Measurements from ENCODE around the gene ERG. TPM values are rescaled to one million over a fixed set of nuclear protein-coding genes. Genes with fewer than 3 reads are reported as not detected.

Gene ERG
- polyA plus RNA-seq, 1 donor from 2014 or later, result not detected

GRCh38 chr21:38534591-38534990 lies 36.3 kb upstream of the ERG start:
- Histone ChIP-seq H3K9ac (ENCODE audit: low read length) (no peak overlapping the region), H3K79me2 (replicated peaks; ENCODE audit: insufficient read depth, low read length) (no peaks in the 10 kb centered on the region), H3K27ac (ENCODE audit: low read length) (no peak overlapping the region), H3K9me3 (ENCODE audit: low read length) (no peaks in the 10 kb centered on the region), H2AFZ (ENCODE audit: low read depth, low read length) (no peak overlapping the region), H3K4me3 (ENCODE audit: low read length) (no peak overlapping the region), H4K20me1 (ENCODE audit: insufficient read depth) (no peaks in the 10 kb centered on the region), H3K27me3 (ENCODE audit: insufficient read depth, low read depth, low read length) (no peaks in the 10 kb centered on the region), H3F3A (ENCODE audit: insufficient read depth, low read length, poor library complexity, severe bottlenecking) (no peaks in the 10 kb centered on the region), H3K4me2 (ENCODE audit: low read length) (no peak overlapping the region), H3K36me3 (ENCODE audit: insufficient read depth, low read length) (no peaks in the 10 kb centered on the region), H3K9me2 (ENCODE audit: insufficient read depth, low read length) (no peaks in the 10 kb centered on the region)
- TF ChIP-seq MXI1 (conservative IDR thresholded peaks at IDR 0.05; ENCODE audit: poor library complexity, severe bottlenecking), result no peak
- no peak for TF ChIP-seq EZH2 (IDR thresholded peaks at IDR 0.05; ENCODE audit: borderline replicate concordance, insufficient read depth, low read length, poor library complexity, severe bottlenecking)
- TF ChIP-seq POLR2AphosphoS5 (IDR thresholded peaks at IDR 0.05), result no peak
- no peak for TF ChIP-seq CTCF (IDR thresholded peaks at IDR 0.05; ENCODE audit: poor library complexity, severe bottlenecking)
- no peak for TF ChIP-seq TAF1 (IDR thresholded peaks at IDR 0.05; ENCODE audit: low read depth)
- no peak for TF ChIP-seq REST (IDR thresholded peaks at IDR 0.05; ENCODE audit: borderline replicate concordance)

GRCh38 chr21:38533887-38534286 lies 35.6 kb upstream of the ERG start:
- Histone ChIP-seq H3K79me2 (replicated peaks; ENCODE audit: insufficient read depth, low read length) (no peaks in the 10 kb centered on the region), H3K9ac (ENCODE audit: low read length) (no peak overlapping the region), H3K9me2 (ENCODE audit: insufficient read depth, low read length) (no peaks in the 10 kb centered on the region), H3K9me3 (ENCODE audit: low read length) (no peaks in the 10 kb centered on the region), H4K20me1 (ENCODE audit: insufficient read depth) (no peaks in the 10 kb centered on the region), H3K27me3 (ENCODE audit: insufficient read depth, low read depth, low read length) (no peaks in the 10 kb centered on the region), H3K4me3 (ENCODE audit: low read length) (no peak overlapping the region), H3F3A (ENCODE audit: insufficient read depth, low read length, poor library complexity, severe bottlenecking) (no peaks in the 10 kb centered on the region), H3K27ac (ENCODE audit: low read length) (no peak overlapping the region), H3K4me2 (ENCODE audit: low read length) (no peak overlapping the region), H3K36me3 (ENCODE audit: insufficient read depth, low read length) (no peaks in the 10 kb centered on the region), H2AFZ (ENCODE audit: low read depth, low read length) (no peak overlapping the region)
- TF ChIP-seq SMC3 (conservative IDR thresholded peaks at IDR 0.05; ENCODE audit: poor library complexity), result no peak
- TF ChIP-seq CTCF (IDR thresholded peaks at IDR 0.05; ENCODE audit: poor library complexity, severe bottlenecking), result no peak
- no peak for TF ChIP-seq MXI1 (conservative IDR thresholded peaks at IDR 0.05; ENCODE audit: poor library complexity, severe bottlenecking)
- TF ChIP-seq REST (IDR thresholded peaks at IDR 0.05; ENCODE audit: borderline replicate concordance), result no peak
- no peak for TF ChIP-seq EP300 (conservative IDR thresholded peaks at IDR 0.05; ENCODE audit: poor library complexity, severe bottlenecking)
- no peak for TF ChIP-seq POLR2AphosphoS5 (IDR thresholded peaks at IDR 0.05)
- TF ChIP-seq RAD21 (conservative IDR thresholded peaks at IDR 0.05), result no peak
- no peak for TF ChIP-seq EZH2 (IDR thresholded peaks at IDR 0.05; ENCODE audit: borderline replicate concordance, insufficient read depth, low read length, poor library complexity, severe bottlenecking)
- TF ChIP-seq TAF1 (IDR thresholded peaks at IDR 0.05; ENCODE audit: low read depth), result no peak
